GM21737 (cell line): ENCODE data around the gene ADGRV1.

Source experiments
- ATAC-seq: cut with Tn5 transposase; IDR thresholded peaks from one replicate; pipeline ENCODE4 v1.9.1; 2021; ENCODE audit warnings: mild to moderate bottlenecking, moderate library complexity; ENCODE audit not compliant: unreplicated experiment

ADGRV1 gene

GRCh38 chr5:91125916-91126315 is 567.3 kb downstream of the ADGRV1 start:
- no peak for ATAC-seq

- ATAC-seq = no peak
These were observed 567.9 kb downstream of the ADGRV1 start for GRCh38 chr5:91126448-91126847.

DNA sequence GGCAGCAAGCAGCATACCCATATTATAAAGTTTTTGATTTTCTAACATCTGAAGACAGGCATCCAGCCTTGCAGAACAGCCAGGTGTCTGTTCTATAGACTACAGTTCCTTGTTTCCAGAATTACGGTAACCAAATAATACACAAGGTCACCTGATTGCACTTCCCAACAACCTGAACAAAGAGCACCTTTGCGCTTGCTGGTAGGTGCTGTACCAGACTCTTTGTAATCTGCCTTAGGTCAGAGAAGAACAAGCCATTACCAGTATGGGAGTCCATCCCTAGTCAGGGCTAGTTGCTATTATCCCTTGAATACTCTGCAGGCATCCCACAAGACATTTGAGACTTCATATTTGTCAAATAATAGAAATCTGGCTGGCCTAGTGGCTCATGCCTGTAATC is 568.3 kb downstream of the ADGRV1 start:
- ATAC-seq = no peak

DNA sequence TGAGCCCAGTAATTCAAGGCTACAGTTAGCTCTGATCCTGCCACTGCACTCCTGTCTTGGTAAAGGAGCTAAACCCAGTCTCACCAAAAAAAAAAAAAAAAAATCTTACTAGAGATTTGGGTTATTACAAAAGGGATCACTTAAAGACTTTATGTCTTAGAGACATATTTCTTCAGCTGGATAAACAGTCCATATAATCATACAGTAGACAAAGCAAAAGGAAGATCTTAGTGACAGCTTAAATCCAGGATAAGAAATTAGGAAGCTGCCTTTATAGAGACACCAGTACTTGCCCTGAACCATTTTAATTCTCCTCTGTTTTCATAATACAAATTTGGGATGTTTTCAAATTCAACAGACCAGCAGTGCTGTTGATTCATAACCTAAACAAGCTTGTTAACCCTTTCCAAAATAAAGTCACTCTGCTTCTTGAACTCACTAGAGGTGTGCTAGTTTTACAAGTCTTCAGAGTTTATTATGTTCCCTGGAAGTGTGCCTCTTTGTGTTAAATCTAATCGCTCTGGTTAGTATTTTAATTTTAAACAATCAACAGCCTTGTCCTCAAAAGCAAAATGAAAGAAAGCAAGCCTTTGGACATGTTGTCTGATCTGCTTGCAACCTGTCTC is 569.0 kb downstream of the ADGRV1 start:
- no peak for ATAC-seq

DNA sequence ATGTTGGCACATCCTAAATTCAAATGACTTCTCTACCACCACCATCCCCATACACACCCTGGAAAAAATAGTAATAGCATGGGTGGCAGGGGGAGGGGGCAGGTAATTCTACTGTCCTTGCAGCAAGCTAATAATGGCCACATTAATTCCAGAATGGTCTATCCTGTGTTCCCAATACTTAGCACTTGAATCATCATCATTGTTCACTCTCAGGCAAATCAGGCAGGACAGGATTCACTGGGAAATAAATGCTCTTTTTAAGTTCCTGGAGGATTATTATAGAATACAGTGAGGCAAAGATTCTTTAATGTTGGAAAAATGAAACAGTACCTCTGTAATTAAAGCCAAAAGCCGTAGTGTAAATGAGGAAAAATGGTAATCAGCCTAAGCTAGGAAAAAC is 570.0 kb downstream of the ADGRV1 start:
- ATAC-seq = no peak

GRCh38 chr5:91129748-91130147 is 571.2 kb downstream of the ADGRV1 start:
- no peak for ATAC-seq

GRCh38 chr5:91130759-91131158 is 572.2 kb downstream of the ADGRV1 start:
- no peak for ATAC-seq

DNA sequence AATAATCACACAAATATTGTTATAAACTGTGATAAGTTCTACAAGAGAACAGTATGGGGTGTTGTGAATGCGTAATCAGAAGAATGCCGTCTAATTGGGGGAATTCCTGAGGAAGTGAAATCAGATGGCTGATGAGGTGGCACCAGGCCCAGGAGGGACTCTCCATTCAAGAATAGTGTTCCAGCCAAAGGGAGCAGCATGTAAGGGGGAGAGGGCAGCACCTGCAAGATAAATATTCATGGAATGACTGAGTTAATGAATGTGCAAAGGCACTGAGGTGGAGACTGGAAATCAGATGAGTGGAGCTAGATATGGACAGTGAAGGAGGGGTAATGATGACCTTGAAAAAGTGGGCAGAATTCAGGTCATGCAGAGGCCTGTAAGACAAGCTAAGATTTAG is 574.0 kb downstream of the ADGRV1 start:
- ATAC-seq = no peak

GRCh38 chr5:91133183-91133582 is 574.6 kb downstream of the ADGRV1 start:
- ATAC-seq = no peak

DNA sequence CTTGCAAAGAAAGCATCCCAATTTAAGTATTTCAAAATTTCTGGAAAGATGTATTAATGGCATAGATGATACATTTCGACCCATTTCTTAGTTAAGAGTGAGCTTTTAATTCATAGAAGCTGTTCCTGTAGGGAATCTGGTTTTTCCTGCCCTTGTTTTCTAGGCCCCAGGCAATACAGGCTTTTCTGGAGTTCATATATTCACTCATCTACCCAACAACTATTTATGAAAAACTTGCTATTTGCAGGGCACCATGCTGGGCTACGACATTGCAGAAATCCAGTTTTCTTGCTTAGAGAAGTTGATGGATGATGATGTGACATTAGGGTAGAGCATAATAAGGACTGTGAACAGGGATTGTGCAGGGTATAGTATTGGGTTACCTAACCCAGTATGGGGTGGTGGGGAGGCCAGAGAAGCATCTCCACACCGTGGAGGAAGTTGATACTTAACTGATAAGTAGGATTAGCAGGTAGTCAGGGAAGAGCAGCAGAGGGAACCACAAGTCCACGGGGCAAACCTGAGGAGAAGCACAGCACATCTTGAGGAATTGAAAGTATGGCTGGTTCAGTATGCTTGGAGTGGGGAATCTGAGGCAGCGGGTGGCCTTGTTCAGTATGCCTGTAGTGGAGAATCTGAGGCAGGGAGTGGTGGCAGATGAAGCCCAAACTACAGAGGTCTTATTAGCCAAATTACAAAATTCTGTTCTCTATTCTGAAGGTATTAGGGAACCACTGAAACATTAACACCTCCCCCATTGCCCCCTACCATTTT is 577.1 kb downstream of the ADGRV1 start:
- no peak for ATAC-seq

- ATAC-seq = no peak
These were observed 577.7 kb downstream of the ADGRV1 start for GRCh38 chr5:91136271-91136670.

DNA sequence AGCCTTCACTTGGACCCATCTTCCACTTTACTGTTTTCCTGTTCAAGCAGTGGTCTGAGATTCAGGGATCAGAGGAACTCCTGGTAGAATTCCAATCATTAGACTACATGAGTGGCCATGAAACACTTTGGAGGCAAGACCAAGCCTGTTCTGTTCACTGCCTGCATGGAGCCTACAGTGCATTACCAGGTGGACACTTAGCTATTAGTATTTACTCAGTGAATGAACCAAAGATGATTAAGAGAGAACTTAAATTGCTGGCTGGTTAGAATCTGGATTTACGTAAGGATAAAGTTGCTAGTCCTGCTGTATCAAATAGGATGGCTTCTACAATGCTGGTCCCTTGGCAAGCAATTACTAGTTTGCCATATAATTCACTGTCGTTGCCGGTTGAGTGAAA is 579.0 kb downstream of the ADGRV1 start:
- ATAC-seq = no peak

DNA sequence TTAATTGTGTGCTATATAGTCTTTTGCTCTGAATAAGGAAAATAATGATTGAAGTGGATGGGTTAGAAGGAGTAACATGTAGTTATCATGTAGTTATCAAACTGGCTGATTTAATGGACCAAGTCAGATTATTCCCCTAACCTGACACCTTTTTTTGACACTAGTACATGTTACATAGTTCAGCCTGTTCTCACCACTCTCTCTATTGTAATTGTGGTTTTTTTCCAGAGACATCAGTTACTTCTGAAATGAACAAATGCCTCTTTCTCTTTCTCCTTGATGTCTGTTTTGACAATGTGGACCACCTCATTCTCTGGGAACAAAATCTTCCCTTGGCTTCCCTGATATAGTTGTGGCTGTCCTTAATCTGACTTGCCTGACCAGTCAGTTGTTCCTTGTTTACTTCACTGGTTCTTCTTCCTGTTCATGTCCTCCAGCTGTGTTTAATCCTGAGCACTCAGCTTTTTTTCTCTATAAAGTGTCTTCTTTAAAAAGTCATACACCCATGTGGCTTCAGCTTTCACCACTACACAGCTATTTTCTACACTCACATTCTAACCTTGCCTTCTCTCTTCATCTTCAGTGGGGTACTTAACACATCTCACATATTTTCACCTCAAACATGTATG is 581.1 kb downstream of the ADGRV1 start:
- no peak for ATAC-seq

DNA sequence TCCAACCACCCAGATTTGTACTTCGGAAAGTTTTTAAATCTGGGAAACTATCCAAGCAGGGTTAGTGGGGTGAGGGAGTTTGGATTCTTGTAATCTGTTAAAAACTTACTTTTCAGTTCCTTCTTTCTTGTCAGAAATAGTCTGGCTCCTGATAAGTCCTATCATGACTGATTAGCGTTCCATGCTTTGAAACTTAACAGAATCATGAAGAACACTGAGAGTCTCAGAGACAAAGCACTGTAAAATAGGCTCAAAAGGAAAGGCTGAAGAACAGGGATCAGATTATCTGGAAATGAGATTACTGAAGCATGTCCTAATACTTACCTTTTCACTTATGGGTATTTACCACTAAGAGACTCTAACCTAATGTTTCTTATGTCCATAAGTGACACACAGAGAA is 582.1 kb downstream of the ADGRV1 start:
- no peak for ATAC-seq

- no peak for ATAC-seq
These were observed 583.0 kb downstream of the ADGRV1 start for GRCh38 chr5:91141642-91142041.

- ATAC-seq = no peak
These were observed 583.8 kb downstream of the ADGRV1 start for GRCh38 chr5:91142386-91142785.

GRCh38 chr5:91142819-91143218 is 584.2 kb downstream of the ADGRV1 start:
- ATAC-seq = no peak

DNA sequence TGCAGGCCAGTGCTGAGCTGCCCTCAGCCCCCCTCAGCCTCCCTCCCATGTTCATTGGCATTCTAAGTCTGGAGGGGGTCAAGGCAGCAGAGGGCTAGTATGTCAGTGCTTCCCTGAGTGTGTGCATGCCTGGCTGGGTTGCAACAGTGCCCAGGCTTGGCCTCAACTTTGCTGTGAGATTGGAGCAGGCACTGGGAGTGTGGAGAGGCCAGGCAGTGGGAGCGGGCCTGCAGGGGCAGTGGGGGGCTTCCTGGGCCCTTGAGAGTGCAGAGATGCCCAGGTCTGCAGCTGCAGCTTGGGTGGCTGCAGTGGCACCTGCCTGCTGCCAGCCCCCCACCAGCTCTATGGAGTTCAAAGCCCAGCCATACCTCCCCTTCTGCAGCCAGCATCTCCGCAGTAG is 585.2 kb downstream of the ADGRV1 start:
- no peak for ATAC-seq

DNA sequence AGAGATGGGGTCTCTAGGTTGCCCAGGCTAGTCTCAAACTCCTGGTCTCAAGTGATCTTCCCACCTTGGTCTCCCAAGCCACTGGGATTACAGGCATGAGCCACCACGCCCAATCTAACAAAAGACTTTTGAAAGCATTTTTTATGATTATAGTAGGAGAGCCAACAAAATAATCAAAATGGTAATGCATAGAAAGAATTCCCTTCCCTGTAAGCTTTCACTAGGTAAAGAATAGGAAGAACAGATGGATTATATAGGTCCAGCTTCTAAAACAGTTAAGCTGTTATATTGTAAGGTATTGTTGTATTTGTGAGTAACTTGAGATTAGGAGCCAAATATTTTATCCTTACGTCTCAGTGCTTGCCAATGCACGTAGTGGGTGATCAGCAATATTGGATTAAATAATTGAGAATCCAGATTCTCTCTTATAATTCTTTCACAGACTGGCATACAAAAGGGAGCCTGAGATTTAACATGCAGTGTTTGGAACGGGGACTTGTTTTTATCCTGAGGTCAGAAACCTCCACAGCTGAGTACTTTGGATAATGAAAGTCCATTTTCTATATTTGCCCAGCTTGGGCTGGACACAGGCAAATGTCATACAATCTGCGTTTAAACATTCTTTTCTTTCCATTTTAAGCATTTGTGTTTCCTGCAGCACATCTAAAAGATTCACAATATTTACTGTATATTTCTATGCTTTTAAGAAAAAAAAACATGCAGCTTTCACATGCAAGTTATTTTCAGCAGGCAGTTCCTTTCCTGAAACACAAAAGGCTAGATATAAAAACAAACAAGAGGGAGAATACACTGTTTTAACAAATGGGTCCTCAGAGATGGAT is 586.1 kb downstream of the ADGRV1 start:
- no peak for ATAC-seq

DNA sequence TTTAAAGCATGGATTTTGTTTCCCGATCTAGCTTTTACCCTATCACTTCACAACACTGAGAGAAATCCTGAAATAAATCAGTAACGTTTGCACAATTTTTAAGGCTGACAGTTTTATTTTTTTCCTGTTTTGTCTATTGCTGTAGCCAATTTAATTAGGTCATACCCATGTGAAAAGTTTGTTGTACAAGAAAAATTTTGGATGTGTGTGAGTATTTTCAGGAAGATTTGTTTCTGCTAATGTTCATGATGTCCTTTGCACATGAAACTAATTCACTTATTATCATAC is 586.7 kb downstream of the ADGRV1 start:
- no peak for ATAC-seq

GRCh38 chr5:91146230-91146629 is 587.6 kb downstream of the ADGRV1 start:
- no peak for ATAC-seq
